IPS DF 4.7 (cell line): Measurements from ENCODE around the gene ROPN1.
"Not testable (repeated sequence)": the region's sequence is repeated elsewhere in the genome, so short reads cannot be mapped to it uniquely, and the experiment has no call there.

ENCODE experiments used
- DNase-seq: peaks from one replicate; pipeline ENCODE4 v3.0.0-alpha.2; 2013; ENCODE audit warnings: low spot score; ENCODE audit errors: extremely low read depth

ROPN1 gene

GRCh38 chr3:123997543-123997942, 5.6 kb upstream of the ROPN1 start:
- DNase-seq = no peak

GRCh38 chr3:123993818-123994217, 1.9 kb upstream of the ROPN1 start:
- DNase-seq = no peak

- no peak for DNase-seq
These were observed 5.5 kb downstream of the ROPN1 start for GRCh38 chr3:123986427-123986826.

- DNase-seq = no peak
These were observed 7.0 kb downstream of the ROPN1 start for GRCh38 chr3:123984957-123985356.

- DNase-seq = no peak
These were observed 7.6 kb downstream of the ROPN1 start for GRCh38 chr3:123984350-123984749.

GRCh38 chr3:123981317-123981716, 10.6 kb downstream of the ROPN1 start:
- not testable (repeated sequence) for DNase-seq

- no peak for DNase-seq
These were observed 11.4 kb downstream of the ROPN1 start for GRCh38 chr3:123980539-123980938.

- not testable (repeated sequence) for DNase-seq
These were observed 12.1 kb downstream of the ROPN1 start for GRCh38 chr3:123979525-123980501.

- not testable (repeated sequence) for DNase-seq
These were observed 15.0 kb downstream of the ROPN1 start for GRCh38 chr3:123976904-123977303.

- not testable (repeated sequence) for DNase-seq
These were observed 15.6 kb downstream of the ROPN1 start for GRCh38 chr3:123976181-123976898.

- DNase-seq = not testable (repeated sequence)
These were observed 16.9 kb downstream of the ROPN1 start for GRCh38 chr3:123975030-123975429.

GRCh38 chr3:123971406-123971805, 20.5 kb downstream of the ROPN1 start:
- no peak for DNase-seq

GRCh38 chr3:123967260-123967659, 24.7 kb downstream of the ROPN1 start:
- not testable (repeated sequence) for DNase-seq

GRCh38 chr3:123966799-123967198, 25.1 kb downstream of the ROPN1 start:
- not testable (repeated sequence) for DNase-seq

GRCh38 chr3:123964793-123965192, 27.1 kb downstream of the ROPN1 start:
- not testable (repeated sequence) for DNase-seq

GRCh38 chr3:123961508-123961856, 30.4 kb downstream of the ROPN1 start:
- DNase-seq = no peak

- DNase-seq = peak; percentile 87
These were observed 31.0 kb downstream of the ROPN1 start, which contains the start of gene CCDC14 for GRCh38 chr3:123960781-123961507. Gene CCDC14 (minus strand): TSS chr3:123961229. CDS start chr3:123961173, 56 bp downstream.

GRCh38 chr3:123953735-123954134, 38.2 kb downstream of the ROPN1 start:
- DNase-seq = no peak

GRCh38 chr3:123952844-123953520, 38.9 kb downstream of the ROPN1 start:
- DNase-seq = no peak

- no peak for DNase-seq
These were observed 40.1 kb downstream of the ROPN1 start for GRCh38 chr3:123951522-123952447.
